ENCODE measurements around the gene STARD3. TPM values are rescaled to one million over a fixed set of nuclear protein-coding genes. Genes with fewer than 3 reads are reported as not detected.

STARD3 gene
- polyA plus RNA-seq, 1 donor from 2014 or later: 105 TPM

DNA sequence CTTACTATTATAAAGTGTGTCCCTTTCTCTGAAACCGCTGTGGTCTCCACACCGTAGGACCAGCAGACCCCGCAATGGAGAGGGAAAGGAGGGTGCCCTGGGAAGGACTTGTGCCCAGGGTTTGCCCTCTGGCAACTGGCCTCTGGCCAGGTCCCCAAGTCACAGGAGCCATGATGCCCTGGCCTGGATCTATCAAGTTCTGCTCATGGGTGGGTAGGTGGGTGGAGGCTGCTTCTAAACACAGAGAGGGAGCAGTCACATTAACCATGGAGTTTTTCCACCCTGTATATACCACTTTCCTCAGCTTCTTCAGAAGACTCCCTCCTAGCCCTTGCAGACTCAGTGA, 19.9 kb upstream of the STARD3 start:
- no peak overlapping the region for H2AFZ ChIP-seq (ENCODE audit: low read depth, low read length)
- no peaks in the 10 kb centered on the region for H4K20me1 ChIP-seq (ENCODE audit: insufficient read depth)
- H3K36me3 ChIP-seq (ENCODE audit: insufficient read depth, low read length): no peaks in the 10 kb centered on the region
- H3K9me3 ChIP-seq (ENCODE audit: low read length): no peaks in the 10 kb centered on the region
- H3K4me3 ChIP-seq (ENCODE audit: low read length): peak overlapping the region; percentile 65
- H3K27ac ChIP-seq (ENCODE audit: low read length): no peak overlapping the region
- H3K9ac ChIP-seq (ENCODE audit: low read length): no peak overlapping the region
- no peaks in the 10 kb centered on the region for H3K9me2 ChIP-seq (ENCODE audit: insufficient read depth, low read length)
- no peak for TF ChIP-seq SMC3 (conservative IDR thresholded peaks at IDR 0.05; ENCODE audit: poor library complexity)
- no peak for TF ChIP-seq MXI1 (conservative IDR thresholded peaks at IDR 0.05; ENCODE audit: poor library complexity, severe bottlenecking)
- no peak for TF ChIP-seq EP300 (conservative IDR thresholded peaks at IDR 0.05; ENCODE audit: poor library complexity, severe bottlenecking)
- no peak for TF ChIP-seq RAD21 (conservative IDR thresholded peaks at IDR 0.05)
- TF ChIP-seq POLR2AphosphoS5 (IDR thresholded peaks at IDR 0.05): no peak
- no peak for TF ChIP-seq REST (IDR thresholded peaks at IDR 0.05; ENCODE audit: borderline replicate concordance)
- TF ChIP-seq, protein P1, sequence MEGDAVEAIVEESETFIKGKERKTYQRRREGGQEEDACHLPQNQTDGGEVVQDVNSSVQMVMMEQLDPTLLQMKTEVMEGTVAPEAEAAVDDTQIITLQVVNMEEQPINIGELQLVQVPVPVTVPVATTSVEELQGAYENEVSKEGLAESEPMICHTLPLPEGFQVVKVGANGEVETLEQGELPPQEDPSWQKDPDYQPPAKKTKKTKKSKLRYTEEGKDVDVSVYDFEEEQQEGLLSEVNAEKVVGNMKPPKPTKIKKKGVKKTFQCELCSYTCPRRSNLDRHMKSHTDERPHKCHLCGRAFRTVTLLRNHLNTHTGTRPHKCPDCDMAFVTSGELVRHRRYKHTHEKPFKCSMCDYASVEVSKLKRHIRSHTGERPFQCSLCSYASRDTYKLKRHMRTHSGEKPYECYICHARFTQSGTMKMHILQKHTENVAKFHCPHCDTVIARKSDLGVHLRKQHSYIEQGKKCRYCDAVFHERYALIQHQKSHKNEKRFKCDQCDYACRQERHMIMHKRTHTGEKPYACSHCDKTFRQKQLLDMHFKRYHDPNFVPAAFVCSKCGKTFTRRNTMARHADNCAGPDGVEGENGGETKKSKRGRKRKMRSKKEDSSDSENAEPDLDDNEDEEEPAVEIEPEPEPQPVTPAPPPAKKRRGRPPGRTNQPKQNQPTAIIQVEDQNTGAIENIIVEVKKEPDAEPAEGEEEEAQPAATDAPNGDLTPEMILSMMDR (IDR thresholded peaks at IDR 0.05; ENCODE audit: poor library complexity, severe bottlenecking): no peak
- no peak for TF ChIP-seq TAF1 (IDR thresholded peaks at IDR 0.05; ENCODE audit: low read depth)
- no peak for TF ChIP-seq EZH2 (IDR thresholded peaks at IDR 0.05; ENCODE audit: borderline replicate concordance, insufficient read depth, low read length, poor library complexity, severe bottlenecking)
- no peaks in the 10 kb centered on the region for H3F3A ChIP-seq (ENCODE audit: insufficient read depth, low read length, poor library complexity, severe bottlenecking)
- H3K27me3 ChIP-seq (ENCODE audit: insufficient read depth, low read depth, low read length): peaks cover 49% of the 10 kb centered on the region
- H3K4me2 ChIP-seq (ENCODE audit: low read length): no peak overlapping the region
- no peaks in the 10 kb centered on the region for H3K79me2 ChIP-seq (replicated peaks; ENCODE audit: insufficient read depth, low read length)

GRCh38 chr17:39617446-39618245, 19.3 kb upstream of the STARD3 start:
- no peaks in the 10 kb centered on the region for H4K20me1 ChIP-seq (ENCODE audit: insufficient read depth)
- peak overlapping the region; percentile 65 for H3K4me3 ChIP-seq (ENCODE audit: low read length)
- H3K9me2 ChIP-seq (ENCODE audit: insufficient read depth, low read length): no peaks in the 10 kb centered on the region
- peak; percentile 51 for TF ChIP-seq MXI1 (conservative IDR thresholded peaks at IDR 0.05; ENCODE audit: poor library complexity, severe bottlenecking)
- TF ChIP-seq REST (IDR thresholded peaks at IDR 0.05; ENCODE audit: borderline replicate concordance): no peak
- no peak for TF ChIP-seq EP300 (conservative IDR thresholded peaks at IDR 0.05; ENCODE audit: poor library complexity, severe bottlenecking)
- no peak for TF ChIP-seq SMC3 (conservative IDR thresholded peaks at IDR 0.05; ENCODE audit: poor library complexity)
- TF ChIP-seq POLR2AphosphoS5 (IDR thresholded peaks at IDR 0.05): peak; percentile 4
- no peak for TF ChIP-seq RAD21 (conservative IDR thresholded peaks at IDR 0.05)
- peak overlapping the region; percentile 45 for H3K9ac ChIP-seq (ENCODE audit: low read length)
- H3K9me3 ChIP-seq (ENCODE audit: low read length): no peaks in the 10 kb centered on the region
- H3K4me2 ChIP-seq (ENCODE audit: low read length): no peak overlapping the region
- peaks cover 47% of the 10 kb centered on the region for H3K27me3 ChIP-seq (ENCODE audit: insufficient read depth, low read depth, low read length)
- no peaks in the 10 kb centered on the region for H3F3A ChIP-seq (ENCODE audit: insufficient read depth, low read length, poor library complexity, severe bottlenecking)
- H3K36me3 ChIP-seq (ENCODE audit: insufficient read depth, low read length): no peaks in the 10 kb centered on the region
- H3K27ac ChIP-seq (ENCODE audit: low read length): no peak overlapping the region
- H3K79me2 ChIP-seq (replicated peaks; ENCODE audit: insufficient read depth, low read length): no peaks in the 10 kb centered on the region
- H2AFZ ChIP-seq (ENCODE audit: low read depth, low read length): no peak overlapping the region

Data from neural cell (in vitro differentiated cells).